GM23248 (cell line): ENCODE results near the gene SLC24A4. TPM values are rescaled to one million over a fixed set of nuclear protein-coding genes. Genes with fewer than 3 reads are reported as not detected.

Experiments
- DNase-seq: peaks from one replicate; pipeline ENCODE4 v3.0.0-alpha.2; 2015
- H2AFZ ChIP-seq: fragments of 200-600 bp; sonication (generic); 2 replicates; pipeline ENCODE4 v1.6.1; 2016; ENCODE audit warnings: antibody characterized with exemption
- H3F3A ChIP-seq: fragments of 200-600 bp; sonication (generic); 2 replicates; pipeline ENCODE4 v1.6.1; 2016; ENCODE audit warnings: mild to moderate bottlenecking, antibody characterized with exemption, mixed run types; ENCODE audit not compliant: insufficient read depth
- H3K27ac ChIP-seq: fragments of 200-600 bp; sonication (generic); 2 replicates; pipeline ENCODE4 v1.5.1; 2016; ENCODE audit warnings: mild to moderate bottlenecking
- H3K27me3 ChIP-seq: fragments of 200-600 bp; sonication (generic); replicated peaks from 2 replicates; pipeline ENCODE4 v1.6.1; 2016; ENCODE audit warnings: mild to moderate bottlenecking; ENCODE audit not compliant: insufficient read depth
- H3K36me3 ChIP-seq: fragments of 200-600 bp; sonication (generic); 2 replicates; pipeline ENCODE4 v1.6.1; 2016; ENCODE audit warnings: low read depth, mild to moderate bottlenecking
- H3K4me1 ChIP-seq: fragments of 200-600 bp; sonication (generic); 2 replicates; pipeline ENCODE4 v1.6.1; 2016; ENCODE audit warnings: mild to moderate bottlenecking; ENCODE audit not compliant: insufficient read depth
- H3K4me2 ChIP-seq: fragments of 200-600 bp; sonication (generic); one replicate; pipeline ENCODE4 v1.6.1; 2016; ENCODE audit warnings: mild to moderate bottlenecking; ENCODE audit not compliant: unreplicated experiment
- H3K4me3 ChIP-seq: fragments of 200-600 bp; sonication (generic); 2 replicates; pipeline ENCODE4 v1.5.1; 2016; ENCODE audit warnings: mild to moderate bottlenecking
- H3K79me2 ChIP-seq: fragments of 200-600 bp; sonication (generic); 2 replicates; pipeline ENCODE4 v1.6.1; 2016; ENCODE audit warnings: mild to moderate bottlenecking; ENCODE audit not compliant: insufficient read depth
- H3K9ac ChIP-seq: fragments of 200-600 bp; sonication (generic); 2 replicates; pipeline ENCODE4 v1.6.1; 2016; ENCODE audit warnings: mild to moderate bottlenecking
- H3K9me2 ChIP-seq: fragments of 200-600 bp; sonication (generic); 2 replicates; pipeline ENCODE4 v1.6.1; 2016; ENCODE audit warnings: mixed run types, mild to moderate bottlenecking, moderate library complexity; ENCODE audit not compliant: insufficient read depth
- H3K9me3 ChIP-seq: fragments of 200-600 bp; sonication (generic); one replicate; pipeline ENCODE4 v1.6.1; 2017; ENCODE audit warnings: low read depth
- H4K20me1 ChIP-seq: fragments of 200-600 bp; sonication (generic); 2 replicates; pipeline ENCODE4 v1.6.0; 2016; ENCODE audit not compliant: insufficient read depth
- EZH2 ChIP-seq: fragments of 200-600 bp; sonication (generic); IDR thresholded peaks from 2 replicates; pipeline ENCODE4 v1.6.1; 2018; ENCODE audit warnings: antibody characterized with exemption, mild to moderate bottlenecking; ENCODE audit not compliant: insufficient read depth, poor library complexity, severe bottlenecking
- EZH2phosphoT487 ChIP-seq: fragments of 200-600 bp; sonication (generic); IDR thresholded peaks from 2 replicates; pipeline ENCODE4 v1.6.1; 2018; ENCODE audit warnings: antibody characterized with exemption, moderate library complexity, mild to moderate bottlenecking, low read depth; ENCODE audit not compliant: insufficient read depth
- WGBS, 2 experiments: methylation state at CpG; one replicate each; pipeline ENCODE4 v1.1.6; 2015 to 2017; ENCODE audit warnings: low lambda C conversion rate in 2 of 2, low coverage in 1 of 2; ENCODE audit errors: missing lambda C conversion rate in 2 of 2; 5-methylcytosine and 5-hydroxymethylcytosine counted together
- in situ Hi-C: fragments of 300-500 bp; cut with MboI; formaldehyde crosslinking; loops from 2 replicates; pipeline ENCODE4 v1.15.0; 2020
- polyA plus RNA-seq: library from polyadenylated mRNA; unstranded; fragments of >200 nt; fragmentation: Nextera tagmentation; extraction: Ambion mirVana; gene quantifications from 2 replicates; pipeline ENCODE4 v1.2.1, GENCODE V29; 2016
- total RNA-seq: library from RNA; depleted of rRNA; stranded (reverse); fragments of >200 nt; shearing (Covaris generic); gene quantifications from 2 replicates; pipeline ENCODE4 v1.2.3, GENCODE V29; 2014

The SLC24A4 gene
- total and polyA plus RNA-seq, 2 experiments from 2014 or later, result not detected

DNA sequence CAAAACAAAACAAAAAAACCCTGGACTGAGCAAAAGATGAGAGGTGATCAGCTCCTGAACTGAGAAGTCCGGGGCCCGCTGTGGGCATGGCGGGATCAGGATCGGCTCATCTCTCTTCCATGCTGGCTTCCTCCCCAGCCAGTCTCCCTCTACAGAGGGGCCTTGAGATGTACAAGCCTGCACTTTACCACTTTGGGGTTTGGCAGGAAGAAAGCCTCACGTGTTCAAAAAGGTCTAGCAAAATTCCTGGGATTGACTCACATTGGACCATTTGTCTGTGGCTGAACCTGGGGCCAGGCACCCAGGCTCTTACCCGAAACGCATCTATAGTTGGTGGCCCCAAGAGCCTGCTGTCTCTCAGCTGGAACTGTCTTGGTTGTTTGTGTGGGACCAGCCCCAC, 89.0 kb downstream of the SLC24A4 start:
- Histone ChIP-seq H3F3A (peaks cover 15% of the 10 kb centered on the region; the same call in 1 of the 2 replicates), H3K4me1 (peaks cover 18% of the 10 kb centered on the region), H3K9me3 (no peaks in the 10 kb centered on the region), H3K36me3 (no peaks in the 10 kb centered on the region), H3K9ac (no peak overlapping the region), H3K9me2 (no peaks in the 10 kb centered on the region), H3K27ac (no peak overlapping the region), H4K20me1 (no peaks in the 10 kb centered on the region), H3K4me2 (no peak overlapping the region), H3K27me3 (no peaks in the 10 kb centered on the region), H2AFZ (no peak overlapping the region), H3K79me2 (no peaks in the 10 kb centered on the region), H3K4me3 (no peak overlapping the region)
- no peak for DNase-seq
- WGBS, 2 experiments, result 58 to 72% methylated on average over 7 of the region's 7 CpGs
- in situ Hi-C loops, result no loop called here
- TF ChIP-seq EZH2 (no peak), EZH2phosphoT487 (no peak)

DNA sequence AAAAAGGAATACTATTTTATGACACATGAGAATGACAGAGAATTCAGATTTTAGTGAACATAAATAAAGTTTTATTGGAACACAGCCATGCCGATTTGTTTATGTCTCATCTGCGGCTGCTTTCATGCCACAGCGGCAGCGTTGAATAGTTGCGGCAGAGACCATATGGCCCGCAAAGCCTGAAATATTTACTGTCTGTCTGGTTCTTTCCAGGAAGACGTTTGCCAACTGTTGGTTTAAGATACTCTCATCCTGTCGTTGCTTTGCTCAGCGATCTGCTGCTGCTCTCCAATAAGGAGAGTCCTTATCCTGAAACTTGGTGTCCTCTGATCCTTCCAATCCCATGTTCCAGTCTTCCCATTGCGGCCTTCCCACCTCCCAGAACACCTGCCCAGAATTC, 89.9 kb downstream of the SLC24A4 start:
- H3K9me2 ChIP-seq, result no peaks in the 10 kb centered on the region
- no peaks in the 10 kb centered on the region for H3K36me3 ChIP-seq
- in situ Hi-C loops, result no loop called here
- H3F3A ChIP-seq, result peaks cover 15% of the 10 kb centered on the region; the same call in 1 of the 2 replicates
- no peak for DNase-seq
- no peaks in the 10 kb centered on the region for H3K9me3 ChIP-seq
- TF ChIP-seq EZH2, result no peak
- TF ChIP-seq EZH2phosphoT487, result no peak
- no peak overlapping the region for H3K4me2 ChIP-seq
- H3K27me3 ChIP-seq, result no peaks in the 10 kb centered on the region
- no peaks in the 10 kb centered on the region for H3K79me2 ChIP-seq
- no peaks in the 10 kb centered on the region for H4K20me1 ChIP-seq
- H3K4me1 ChIP-seq, result peaks cover 18% of the 10 kb centered on the region
- no peak overlapping the region for H2AFZ ChIP-seq
- H3K27ac ChIP-seq, result no peak overlapping the region
- WGBS, 2 experiments, result 33 to 41% methylated on average over 10 of the region's 10 CpGs
- no peak overlapping the region for H3K4me3 ChIP-seq
- no peak overlapping the region for H3K9ac ChIP-seq

DNA sequence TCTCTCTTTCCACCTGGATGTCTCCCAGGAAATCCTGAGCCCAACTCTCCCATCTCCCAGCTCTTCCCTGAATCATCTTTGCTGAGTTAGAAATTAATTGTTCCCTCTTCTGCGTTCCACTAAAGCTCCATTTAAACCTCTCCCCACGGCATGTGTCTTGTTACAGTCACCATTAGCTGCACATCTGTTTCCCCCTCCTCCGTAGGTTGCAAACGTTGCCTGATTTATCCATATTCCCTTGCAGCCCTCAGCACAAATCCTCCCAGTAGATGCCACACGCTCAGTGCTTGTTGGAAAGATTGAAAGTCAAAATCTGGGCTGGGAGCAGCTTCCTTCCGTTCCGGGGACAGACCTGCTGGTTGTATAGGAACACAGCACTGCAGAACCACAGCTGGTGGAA, 90.4 kb downstream of the SLC24A4 start:
- no peak for TF ChIP-seq EZH2
- no peak for TF ChIP-seq EZH2phosphoT487
- Histone ChIP-seq H3F3A (peaks cover 13% of the 10 kb centered on the region; the same call in 1 of the 2 replicates), H3K79me2 (no peaks in the 10 kb centered on the region), H4K20me1 (no peaks in the 10 kb centered on the region), H3K4me1 (peaks cover 13% of the 10 kb centered on the region), H3K9ac (no peak overlapping the region), H3K9me2 (no peaks in the 10 kb centered on the region), H2AFZ (no peak overlapping the region), H3K27ac (no peak overlapping the region), H3K36me3 (no peaks in the 10 kb centered on the region), H3K9me3 (no peaks in the 10 kb centered on the region), H3K27me3 (no peaks in the 10 kb centered on the region), H3K4me2 (peak overlapping the region; percentile 34), H3K4me3 (no peak overlapping the region)
- in situ Hi-C loops, result no loop called here
- 7 to 9% methylated on average over 7 of the region's 7 CpGs for WGBS, 2 experiments
- peak; percentile 23 for DNase-seq

DNA sequence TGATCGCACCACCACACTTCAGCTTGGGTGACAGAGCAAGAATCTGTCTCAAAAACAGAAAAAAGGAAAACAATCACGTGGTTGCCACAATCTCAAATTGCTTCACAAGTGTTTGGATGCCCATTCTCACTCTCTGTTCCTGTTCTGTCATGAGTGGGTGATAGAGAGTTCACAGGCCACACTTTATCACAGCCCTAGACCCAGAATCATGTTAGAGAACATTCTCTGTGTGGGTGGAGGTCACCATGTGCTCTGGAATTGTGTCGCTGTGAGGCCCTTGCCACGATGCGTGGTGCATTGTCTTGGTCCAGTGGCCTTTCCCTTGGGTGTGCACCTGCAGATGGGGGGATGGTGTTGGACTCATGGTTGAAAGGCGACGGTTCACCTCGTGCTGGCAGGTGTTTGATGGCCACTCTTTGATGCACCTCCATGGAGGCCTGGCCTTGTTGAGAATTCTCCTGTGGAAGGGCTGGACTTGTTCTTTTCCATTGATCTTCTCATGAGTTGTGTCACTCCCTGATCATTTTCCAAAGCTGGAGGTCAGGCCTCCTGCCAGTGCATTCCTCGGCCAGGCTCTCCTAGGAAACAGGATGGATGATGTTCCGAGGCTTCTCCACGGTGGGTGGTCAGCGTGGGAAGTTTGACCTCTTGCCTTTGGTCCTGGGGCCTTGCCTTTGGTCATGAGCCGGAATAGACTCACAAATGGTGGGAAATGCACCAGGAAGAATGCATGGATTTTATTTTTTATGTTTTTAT, 91.9 kb downstream of the SLC24A4 start:
- no peak overlapping the region for H3K4me2 ChIP-seq
- H3K79me2 ChIP-seq, result no peaks in the 10 kb centered on the region
- no peaks in the 10 kb centered on the region for H3K36me3 ChIP-seq
- 70 to 72% methylated on average over 13 of the region's 13 CpGs for WGBS, 2 experiments
- TF ChIP-seq EZH2phosphoT487 (no peak), EZH2 (no peak)
- no peak overlapping the region for H3K9ac ChIP-seq
- no peaks in the 10 kb centered on the region for H3K9me3 ChIP-seq
- H3F3A ChIP-seq, result no peaks in the 10 kb centered on the region
- no peak for DNase-seq
- H2AFZ ChIP-seq, result no peak overlapping the region
- H3K27ac ChIP-seq, result no peak overlapping the region
- no peaks in the 10 kb centered on the region for H3K27me3 ChIP-seq
- H3K9me2 ChIP-seq, result no peaks in the 10 kb centered on the region
- no peaks in the 10 kb centered on the region for H3K4me1 ChIP-seq
- in situ Hi-C loops, result no loop called here
- no peak overlapping the region for H3K4me3 ChIP-seq
- no peaks in the 10 kb centered on the region for H4K20me1 ChIP-seq
